ENCODE data around the gene TACC2. TPM values are rescaled to one million over a fixed set of nuclear protein-coding genes. Genes with fewer than 3 reads are reported as not detected.

Gene TACC2
- total and polyA plus RNA-seq, 9 of the 15 experiments (the other 6 are each of a cell fraction or from before 2014, with no cell fraction given), result under 0.01 to 0.35 (median 0.03) TPM; not detected in 6

GRCh38 chr10:122022276-122022675, 33.3 kb downstream of the TACC2 start:
- H3K9ac ChIP-seq (ENCODE audit: insufficient read depth in 1 of 2, low read depth in 2 of 2, low read length in 2 of 2), result no peak overlapping the region
- H2AFZ ChIP-seq (ENCODE audit: low read depth, low read length), result no peak overlapping the region
- peaks cover 10 to 16% of the 10 kb centered on the region in 2 experiments; a peak in 4 of 5 replicates for H3K27me3 ChIP-seq (ENCODE audit: control insufficient read depth in 2 of 2, insufficient read depth in 2 of 2, low read length in 2 of 2)
- in situ Hi-C loops (cut with MboI), result no loop called here
- H3K36me3 ChIP-seq (ENCODE audit: control insufficient read depth, insufficient read depth, low read length), result no peaks in the 10 kb centered on the region
- POLR2A ChIA-PET, result interaction anchor here (0.7 kb wide), 1 partner anchor 73 kb away, joined by 3 read pairs; no protein-coding TSS in a partner anchor
- FAIRE-seq (no peak), DNase-seq (ENCODE audit: extremely low read depth in 1 of 4, low spot score in 3 of 4) (no peak), ATAC-seq (no peak)
- no peak overlapping the region for H3K27ac ChIP-seq (ENCODE audit: extremely low read depth, low read depth, low read length)
- H3K4me2 ChIP-seq (ENCODE audit: insufficient read depth, low read length), result no peak overlapping the region
- no peaks in the 10 kb centered on the region for H3K4me1 ChIP-seq (replicated peaks in 1 of 2; ENCODE audit: control insufficient read depth in 2 of 2, insufficient read depth in 2 of 2, low read length in 2 of 2)
- CTCF ChIA-PET (ENCODE audit: low intra/inter-chr PET ratio), result no interaction called here
- H3K79me2 ChIP-seq (ENCODE audit: control insufficient read depth, insufficient read depth, low read length), result no peaks in the 10 kb centered on the region
- BruUV-seq (replicated peaks), result no TSS peak
- H4K20me1 ChIP-seq (replicated peaks; ENCODE audit: control insufficient read depth, insufficient read depth, low read length), result no peaks in the 10 kb centered on the region
- TF ChIP-seq, protein P1, sequence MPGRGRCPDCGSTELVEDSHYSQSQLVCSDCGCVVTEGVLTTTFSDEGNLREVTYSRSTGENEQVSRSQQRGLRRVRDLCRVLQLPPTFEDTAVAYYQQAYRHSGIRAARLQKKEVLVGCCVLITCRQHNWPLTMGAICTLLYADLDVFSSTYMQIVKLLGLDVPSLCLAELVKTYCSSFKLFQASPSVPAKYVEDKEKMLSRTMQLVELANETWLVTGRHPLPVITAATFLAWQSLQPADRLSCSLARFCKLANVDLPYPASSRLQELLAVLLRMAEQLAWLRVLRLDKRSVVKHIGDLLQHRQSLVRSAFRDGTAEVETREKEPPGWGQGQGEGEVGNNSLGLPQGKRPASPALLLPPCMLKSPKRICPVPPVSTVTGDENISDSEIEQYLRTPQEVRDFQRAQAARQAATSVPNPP (IDR thresholded peaks at IDR 0.05; ENCODE audit: borderline replicate concordance, insufficient read depth, insufficient read length), result no peak
- TF ChIP-seq, protein P2, sequence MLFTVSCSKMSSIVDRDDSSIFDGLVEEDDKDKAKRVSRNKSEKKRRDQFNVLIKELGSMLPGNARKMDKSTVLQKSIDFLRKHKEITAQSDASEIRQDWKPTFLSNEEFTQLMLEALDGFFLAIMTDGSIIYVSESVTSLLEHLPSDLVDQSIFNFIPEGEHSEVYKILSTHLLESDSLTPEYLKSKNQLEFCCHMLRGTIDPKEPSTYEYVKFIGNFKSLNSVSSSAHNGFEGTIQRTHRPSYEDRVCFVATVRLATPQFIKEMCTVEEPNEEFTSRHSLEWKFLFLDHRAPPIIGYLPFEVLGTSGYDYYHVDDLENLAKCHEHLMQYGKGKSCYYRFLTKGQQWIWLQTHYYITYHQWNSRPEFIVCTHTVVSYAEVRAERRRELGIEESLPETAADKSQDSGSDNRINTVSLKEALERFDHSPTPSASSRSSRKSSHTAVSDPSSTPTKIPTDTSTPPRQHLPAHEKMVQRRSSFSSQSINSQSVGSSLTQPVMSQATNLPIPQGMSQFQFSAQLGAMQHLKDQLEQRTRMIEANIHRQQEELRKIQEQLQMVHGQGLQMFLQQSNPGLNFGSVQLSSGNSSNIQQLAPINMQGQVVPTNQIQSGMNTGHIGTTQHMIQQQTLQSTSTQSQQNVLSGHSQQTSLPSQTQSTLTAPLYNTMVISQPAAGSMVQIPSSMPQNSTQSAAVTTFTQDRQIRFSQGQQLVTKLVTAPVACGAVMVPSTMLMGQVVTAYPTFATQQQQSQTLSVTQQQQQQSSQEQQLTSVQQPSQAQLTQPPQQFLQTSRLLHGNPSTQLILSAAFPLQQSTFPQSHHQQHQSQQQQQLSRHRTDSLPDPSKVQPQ (CRISPR knock-in tag; IDR thresholded peaks at IDR 0.05; ENCODE audit: borderline replicate concordance), result no peak
- TF ChIP-seq ZNF23 (CRISPR knock-in tag; IDR thresholded peaks at IDR 0.05) (no peak), PHF8 (IDR thresholded peaks at IDR 0.05; ENCODE audit: borderline replicate concordance, low read length) (no peak), ZNF121 (CRISPR knock-in tag; conservative IDR thresholded peaks at IDR 0.05) (no peak)
- H3K9me3 ChIP-seq (replicated peaks; ENCODE audit: control insufficient read depth, insufficient read depth, low read depth, low read length), result no peaks in the 10 kb centered on the region
- 0% methylated on average over 4 of the region's 4 CpGs for WGBS (ENCODE audit: insufficient coverage, low coverage, missing lambda C conversion rate)
- H3K4me3 ChIP-seq, result no peak overlapping the region
- H3K9me1 ChIP-seq (ENCODE audit: control insufficient read depth, insufficient read depth, low read length), result no peaks in the 10 kb centered on the region
- intact Hi-C loops (cut with micrococcal nuclease), result no loop called here
